ENCODE measurements around the gene RNF123.

GRCh38 chr3:49751501-49751900 lies 62.1 kb downstream of the RNF123 start:
- TF ChIP-seq CTCF (IDR thresholded peaks at IDR 0.05) (no peak), POLR2A (IDR thresholded peaks at IDR 0.05; ENCODE audit: low read depth) (no peak), POLR2AphosphoS5 (IDR thresholded peaks at IDR 0.05) (no peak)

All from esophagus muscularis mucosa (tissue), 3 donors.